Panc1 (cell line): ENCODE measurements around the gene TAOK1. TPM values are rescaled to one million over a fixed set of nuclear protein-coding genes. Genes with fewer than 3 reads are reported as not detected.

Source experiments
- ATAC-seq: fragments of 200-7000 bp; cut with Tn5 transposase; 2 replicates; pipeline ENCODE4 v1.9.1; 2020; ENCODE audit warnings: mild to moderate bottlenecking, moderate library complexity
- BruUV-seq: library from RNA; stranded (reverse); fragments of 400-500 nt; replicated peaks from 2 replicates; lab custom pipeline; 2021; lab: Mats Ljungman, UMichigan
- CTCF ChIA-PET: fragments of 300-600 bp; sonication (Branson Sonifier 250); formaldehyde crosslinking; loops from one replicate; lab custom pipeline; 2022; ENCODE audit warnings: antibody characterized with exemption; lab: Charles Lee
- POLR2A ChIA-PET: fragments of 300-600 bp; sonication (Branson Sonifier 250); formaldehyde crosslinking; loops from one replicate; lab custom pipeline; 2022; ENCODE audit warnings: antibody characterized with exemption; lab: Charles Lee
- DNase-seq: peaks from one replicate; pipeline ENCODE4 v3.0.0-alpha.2; 2010; ENCODE audit warnings: low read depth, low spot score
- H3K27ac ChIP-seq: 2 replicates; pipeline ENCODE4 v1.5.1; 2011; ENCODE audit warnings: mild to moderate bottlenecking, low read length, inconsistent platforms
- H3K27me3 ChIP-seq: fragments of 200-500 bp; sonication (Bioruptor generic); 2 replicates; pipeline ENCODE4 v1.6.0; 2014; ENCODE audit warnings: low read length, inconsistent platforms; ENCODE audit not compliant: control insufficient read depth, insufficient read depth
- H3K36me3 ChIP-seq: fragments of 200-500 bp; sonication (Bioruptor generic); 2 replicates; pipeline ENCODE4 v1.5.1; 2014; ENCODE audit warnings: inconsistent platforms, mild to moderate bottlenecking, low read length, moderate library complexity; ENCODE audit not compliant: control insufficient read depth, insufficient read depth
- H3K4me1 ChIP-seq: 2 replicates; pipeline ENCODE4 v1.5.1; 2011; ENCODE audit warnings: inconsistent platforms, mild to moderate bottlenecking, low read length, moderate library complexity; ENCODE audit not compliant: control insufficient read depth, insufficient read depth
- H3K4me3 ChIP-seq, 2 experiments: 2 replicates each; pipeline ENCODE4 v1.5.1; 2011 to 2012; ENCODE audit warnings: low read depth in 2 of 2, low read length in 2 of 2, mild to moderate bottlenecking in 2 of 2, inconsistent platforms in 1 of 2, moderate library complexity in 1 of 2
- H3K9me3 ChIP-seq: fragments of 200-500 bp; sonication (Bioruptor generic); 2 replicates; pipeline ENCODE4 v1.5.1; 2014; ENCODE audit warnings: low read depth, mild to moderate bottlenecking, inconsistent platforms, low read length, moderate library complexity; ENCODE audit not compliant: control insufficient read depth, insufficient read depth
- CTCF ChIP-seq: fragments of 450-650 bp; IDR thresholded peaks from 2 replicates; pipeline ENCODE4 v1.5.1; 2017; ENCODE audit warnings: mild to moderate bottlenecking
- POLR2AphosphoS5 ChIP-seq: IDR thresholded peaks from 2 replicates; pipeline ENCODE4 v1.6.1; 2012; ENCODE audit warnings: mild to moderate bottlenecking, low read depth, low read length, moderate library complexity
- REST ChIP-seq, 2 experiments: IDR thresholded peaks; 2 replicates each; pipeline ENCODE4 v1.6.1; 2011 to 2012; ENCODE audit warnings: low read depth in 2 of 2, control low read depth in 1 of 2, low read length in 1 of 2, mild to moderate bottlenecking in 1 of 2, moderate library complexity in 1 of 2; ENCODE audit not compliant: insufficient read depth in 1 of 2
- SIN3A ChIP-seq: IDR thresholded peaks from 2 replicates; pipeline ENCODE4 v1.6.1; 2012; ENCODE audit warnings: low read depth, mild to moderate bottlenecking, low read length, moderate library complexity, borderline replicate concordance; ENCODE audit not compliant: insufficient read depth
- TCF7L2 ChIP-seq: IDR thresholded peaks from 2 replicates; pipeline ENCODE4 v1.6.1; 2011; ENCODE audit warnings: mild to moderate bottlenecking, low read depth, low read length, inconsistent platforms
- in situ Hi-C: cut with HindIII; loops from 2 replicates; pipeline ENCODE4 v1.10.0; 2016; ENCODE audit warnings: low sequenced_read_pairs, low pct_unique_long_range_greater_than_20kb
- intact Hi-C: fragments of 100-400 bp; cut with micrococcal nuclease; formaldehyde crosslinking; loops from one replicate; pipeline ENCODE4 v1.10.0; 2022; ENCODE audit not compliant: unreplicated experiment
- total RNA-seq: library from RNA; stranded (reverse); gene quantifications from one replicate; pipeline ENCODE4 v1.2.1, GENCODE V29; 2021; ENCODE audit not compliant: unreplicated experiment

Gene TAOK1
- total RNA-seq, 1 experiment from 2014 or later = 111 TPM

- peak overlapping the region; percentile 71 to 72 for H3K4me3 ChIP-seq
- BruUV-seq = no TSS peak
- ChIA-PET CTCF (interaction anchor here (0.8 kb wide), 1 partner anchor 22 kb away, joined by 4 read pairs; no protein-coding TSS in a partner anchor), POLR2A (no interaction called here)
- no peaks in the 10 kb centered on the region for H3K9me3 ChIP-seq
- TF ChIP-seq SIN3A (no peak), REST (IDR thresholded peaks at IDR 0.05; ENCODE audit: insufficient read depth in 1 of 2, low read depth in 2 of 2, low read length in 1 of 2) (peak in 1 of 2 experiments; percentile 53; a peak in 1 of 4 replicates)
- intact Hi-C loops = no loop called here
- H3K27me3 ChIP-seq = no peaks in the 10 kb centered on the region
- H3K4me1 ChIP-seq = peaks cover 69% of the 10 kb centered on the region
- ATAC-seq = no peak
- no peaks in the 10 kb centered on the region for H3K36me3 ChIP-seq
- H3K27ac ChIP-seq = peak overlapping the region; percentile 52; the same call in 1 of the 2 replicates
- in situ Hi-C loops = no loop called here
- no peak for DNase-seq
Observed at GRCh38 chr17:29594519-29595090, 204.4 kb downstream of the TAOK1 start.

GRCh38 chr17:29595107-29595942 lies 205.2 kb downstream of the TAOK1 start:
- no peak for TF ChIP-seq POLR2AphosphoS5
- no peak for TF ChIP-seq REST (IDR thresholded peaks at IDR 0.05; ENCODE audit: insufficient read depth in 1 of 2, low read depth in 2 of 2, low read length in 1 of 2)
- TF ChIP-seq CTCF = no peak
- TF ChIP-seq TCF7L2 = no peak
- TF ChIP-seq SIN3A = no peak
- no peak for ATAC-seq
- ChIA-PET CTCF (no interaction called here), POLR2A (no interaction called here)
- intact Hi-C loops (no loop called here), in situ Hi-C loops (no loop called here)
- Histone ChIP-seq H3K4me3 (peak overlapping the region in 1 of 2 experiments; percentile 72; a peak in 1 of 4 replicates), H3K4me1 (peaks cover 62% of the 10 kb centered on the region), H3K9me3 (no peaks in the 10 kb centered on the region), H3K27me3 (no peaks in the 10 kb centered on the region), H3K36me3 (no peaks in the 10 kb centered on the region), H3K27ac (peak overlapping the region; percentile 15; the same call in 1 of the 2 replicates)
- no peak for DNase-seq
- no TSS peak for BruUV-seq
